CD4-positive, alpha-beta T cell treated with Interleukin-2 at 100 ng/mL for 4 hours (primary cell): ENCODE data around the gene GID8.

Experiments used
- DNase-seq: peaks from one replicate; pipeline ENCODE4 v3.0.0-alpha.2; 2020; ENCODE audit warnings: low spot score

Gene GID8

GRCh38 chr20:62938105-62938888, at the start of gene GID8:
Gene GID8, plus strand, starts transcription at chr20:62938147. Its CDS starts 3,356 bp downstream, at chr20:62941503.
- DNase-seq, result peak; percentile 40

- no peak for DNase-seq
These were observed 49.5 kb upstream of the GID8 start for GRCh38 chr20:62888406-62888805.

GRCh38 chr20:62888910-62889309, 49.0 kb upstream of the GID8 start:
- DNase-seq, result no peak

- no peak for DNase-seq
These were observed 48.5 kb upstream of the GID8 start for GRCh38 chr20:62889411-62889810.

GRCh38 chr20:62889871-62890270, 48.1 kb upstream of the GID8 start:
- no peak for DNase-seq

GRCh38 chr20:62890444-62890843, 47.5 kb upstream of the GID8 start:
- DNase-seq, result no peak

- peak; percentile 38 for DNase-seq
These were observed 46.8 kb upstream of the GID8 start for GRCh38 chr20:62891111-62891510.

- no peak for DNase-seq
These were observed 45.3 kb upstream of the GID8 start for GRCh38 chr20:62892348-62893304.

GRCh38 chr20:62893700-62894099, 44.2 kb upstream of the GID8 start:
- DNase-seq, result no peak

GRCh38 chr20:62894261-62894660, 43.7 kb upstream of the GID8 start:
- DNase-seq, result no peak

GRCh38 chr20:62895539-62895938, 42.4 kb upstream of the GID8 start:
- no peak for DNase-seq

- no peak for DNase-seq
These were observed 41.4 kb upstream of the GID8 start for GRCh38 chr20:62896526-62896925.

- DNase-seq, result no peak
These were observed 40.3 kb upstream of the GID8 start for GRCh38 chr20:62897666-62898065.

- no peak for DNase-seq
These were observed 39.6 kb upstream of the GID8 start for GRCh38 chr20:62898093-62898964.

GRCh38 chr20:62898970-62899632, 38.8 kb upstream of the GID8 start:
- no peak for DNase-seq

GRCh38 chr20:62899633-62900051, 38.3 kb upstream of the GID8 start:
- DNase-seq, result no peak

- peak; percentile 80 for DNase-seq
These were observed 37.8 kb upstream of the GID8 start for GRCh38 chr20:62900052-62900691.

- no peak for DNase-seq
These were observed 37.0 kb upstream of the GID8 start for GRCh38 chr20:62900692-62901584.

GRCh38 chr20:62901891-62902290, 36.1 kb upstream of the GID8 start:
- DNase-seq, result no peak
